GM21515 (cell line): ENCODE results near the gene SOX4.

Source experiments
- ATAC-seq: cut with Tn5 transposase; IDR thresholded peaks from one replicate; pipeline ENCODE4 v1.9.1; 2021; ENCODE audit not compliant: unreplicated experiment

Gene SOX4

GRCh38 chr6:21612067-21612745 is 18.7 kb downstream of the SOX4 start:
- ATAC-seq: no peak

DNA sequence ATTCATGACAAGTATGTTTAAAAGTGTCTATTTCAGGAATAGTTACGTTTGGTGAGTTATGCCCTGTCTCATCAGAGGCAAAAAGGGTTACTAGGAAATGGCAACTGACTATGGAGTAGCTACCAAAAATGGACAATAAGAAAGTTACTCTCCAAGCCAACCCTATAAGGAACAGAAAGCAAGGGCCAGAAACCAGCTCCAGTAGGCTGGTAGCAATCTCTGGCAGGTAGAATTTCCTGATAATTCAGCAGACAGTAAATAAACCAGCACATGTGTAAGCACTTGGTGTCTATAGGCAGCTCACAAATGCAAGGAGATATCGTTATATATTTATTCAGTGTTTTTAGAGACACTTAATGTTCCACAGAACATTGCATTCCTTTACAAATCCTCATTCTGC is 20.3 kb downstream of the SOX4 start:
- no peak for ATAC-seq

DNA sequence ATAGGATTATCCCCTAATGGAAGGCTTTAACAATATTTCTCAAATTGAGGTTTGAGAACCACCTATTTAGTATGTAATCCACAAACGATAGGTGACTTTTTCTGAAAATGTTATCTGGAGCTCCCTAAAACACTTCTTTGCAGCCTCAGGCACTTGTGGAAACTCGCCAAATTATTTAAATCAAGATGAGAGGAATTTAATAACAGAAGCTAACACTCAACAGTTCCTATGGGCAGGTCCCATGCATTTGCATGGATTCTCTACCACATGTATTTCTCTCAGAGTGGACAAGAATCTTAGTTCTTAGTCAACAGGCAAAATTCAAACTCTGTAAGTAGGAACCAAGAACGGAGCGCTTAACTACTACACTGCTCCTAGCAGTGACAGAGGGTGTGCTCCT is 20.7 kb downstream of the SOX4 start:
- ATAC-seq: no peak

DNA sequence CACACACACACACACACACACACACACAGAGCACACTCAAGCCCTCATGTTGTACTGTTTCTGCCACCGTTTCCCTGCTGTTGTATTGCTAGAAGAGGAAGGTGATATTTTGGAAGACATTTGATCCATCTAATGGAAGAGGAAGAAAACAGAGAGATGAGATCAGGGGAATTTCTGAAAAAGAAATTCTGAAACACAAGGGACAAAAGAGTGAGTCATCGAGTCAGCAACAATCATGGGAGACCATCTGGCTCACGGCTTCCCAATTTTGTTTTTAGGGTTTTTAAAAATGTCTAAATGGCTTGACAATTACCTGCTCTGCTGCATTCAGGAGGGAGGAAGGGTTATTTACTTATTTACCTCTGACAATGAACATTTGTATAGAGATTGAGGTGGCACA is 22.0 kb downstream of the SOX4 start:
- ATAC-seq: no peak

- ATAC-seq: no peak
Observed at GRCh38 chr6:21616005-21616404, 22.5 kb downstream of the SOX4 start.

DNA sequence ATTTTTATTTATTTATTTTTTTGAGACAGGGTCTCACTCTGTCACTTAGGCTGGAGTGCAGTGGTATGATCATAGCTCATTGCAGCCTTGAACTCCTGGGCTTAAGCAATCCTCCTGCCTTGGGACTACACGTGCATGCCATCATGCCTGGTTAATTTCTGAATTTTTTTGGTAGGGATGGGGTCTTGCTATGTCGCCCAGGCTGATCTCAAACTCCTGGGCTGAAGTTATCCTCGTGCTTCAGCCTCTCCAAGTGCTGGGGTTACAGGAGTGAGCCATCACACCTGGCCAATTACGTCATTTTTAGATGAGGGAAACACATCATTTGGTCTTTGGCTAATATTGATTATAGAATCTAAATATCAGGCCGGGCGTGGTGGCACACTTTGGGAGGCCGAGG is 32.1 kb downstream of the SOX4 start:
- ATAC-seq: no peak

DNA sequence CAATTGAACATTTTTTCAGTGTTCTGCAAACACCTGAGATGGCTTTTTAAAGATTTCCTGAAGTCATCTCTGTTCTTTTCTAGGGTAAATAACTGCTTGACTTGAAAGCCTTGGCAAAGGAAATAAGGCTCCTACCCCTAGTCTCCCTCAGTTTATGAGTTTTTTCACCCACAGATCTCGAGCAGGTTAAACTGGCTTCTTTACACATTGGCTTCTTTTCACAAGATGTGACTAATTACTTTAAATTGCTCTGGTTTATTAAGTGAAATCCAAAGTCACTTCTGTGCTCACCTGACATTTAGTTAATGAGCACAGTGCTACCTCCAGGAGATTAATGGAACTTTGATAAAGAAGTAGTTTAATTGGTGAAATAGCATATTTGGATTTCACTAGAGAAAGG is 33.2 kb downstream of the SOX4 start:
- no peak for ATAC-seq

GRCh38 chr6:21628160-21628559 is 34.6 kb downstream of the SOX4 start:
- ATAC-seq: no peak

- no peak for ATAC-seq
Observed at GRCh38 chr6:21633511-21634109, 40.1 kb downstream of the SOX4 start.

- no peak for ATAC-seq
Observed at GRCh38 chr6:21634582-21634981, 41.0 kb downstream of the SOX4 start.

GRCh38 chr6:21636876-21637275 is 43.3 kb downstream of the SOX4 start:
- ATAC-seq: no peak

DNA sequence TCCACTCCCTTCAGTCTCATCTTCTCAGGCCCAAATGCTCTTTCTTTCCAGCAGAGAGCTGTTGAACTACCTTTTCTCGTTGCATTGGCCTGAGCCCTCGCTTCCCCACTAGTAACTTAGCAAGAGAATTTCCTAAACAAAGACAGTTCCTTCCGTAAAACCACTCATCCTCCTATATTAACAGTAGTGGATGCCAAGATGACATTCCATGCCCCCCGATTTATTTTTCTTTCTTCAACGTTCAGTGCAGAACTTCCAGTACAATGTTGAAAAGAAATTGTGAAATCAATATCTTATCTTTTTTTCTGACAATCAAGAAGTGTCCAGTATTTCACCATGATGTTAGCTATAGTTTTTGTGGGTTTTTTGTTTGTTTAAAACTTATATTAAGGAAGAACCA is 45.8 kb downstream of the SOX4 start:
- no peak for ATAC-seq
